GM20000 (cell line): ENCODE measurements around the gene GOLGA6L2.

Experiments
- DNase-seq: peaks from one replicate; pipeline ENCODE4 v3.0.0; 2012; ENCODE audit warnings: low spot score
- CTCF ChIP-seq: IDR thresholded peaks from 2 replicates; pipeline ENCODE4 v1.5.1; 2012; ENCODE audit warnings: mild to moderate bottlenecking, control low read depth; ENCODE audit errors: extremely low read depth, missing control alignments

Gene GOLGA6L2

GRCh38 chr15:23397779-23398178, 49.3 kb downstream of the GOLGA6L2 start:
- DNase-seq: no peak
- no peak for TF ChIP-seq CTCF

GRCh38 chr15:23395832-23396231, 51.2 kb downstream of the GOLGA6L2 start:
- DNase-seq: no peak
- no peak for TF ChIP-seq CTCF

GRCh38 chr15:23395030-23395692, 51.9 kb downstream of the GOLGA6L2 start:
- DNase-seq: no peak
- no peak for TF ChIP-seq CTCF
